Left cardiac atrium (tissue), 4 donors: ENCODE measurements around the gene PDXK. TPM values are rescaled to one million over a fixed set of nuclear protein-coding genes. Genes with fewer than 3 reads are reported as not detected.
A peak's percentile ranks its signal among the peaks of the same experiment; 100 is the strongest.

Experiments
- ATAC-seq, 2 donors: fragments of 200-7000 bp; cut with Tn5 transposase; one replicate each; pipeline ENCODE4 v1.9.1; 2020; ENCODE audit warnings: mild to moderate bottlenecking in 2 of 2, moderate library complexity in 2 of 2
- DNase-seq: peaks from one replicate; pipeline ENCODE4 v3.0.0-alpha.2; 2020
- intact Hi-C, 2 donors: fragments of 100-400 bp; cut with DNase I; formaldehyde crosslinking; loops; one replicate each; pipeline versions ENCODE4 v1.14.1 to v1.15.1; 2022 to 2023
- total RNA-seq, 2 donors: library from RNA; stranded (reverse); fragmentation: NEBNext Ultra II Directional; extraction: Animal tissue kit (Norgen Biotek cat#: 25700); gene quantifications; one replicate each; pipeline ENCODE4 v1.2.1, GENCODE V29; 2021
- donor health status: DM: no; HTN: yes; CAD: no.
- donor health status: DM: no; HTN: yes; CAD: no; lungs with severe emphysema.
- donor health status: DM: yes; HTN: yes; CAD: no.
- donor health status: Dilated cardiomyopathy.

The PDXK gene
- total RNA-seq, 2 donors from 2014 or later: 101 to 120 TPM

DNA sequence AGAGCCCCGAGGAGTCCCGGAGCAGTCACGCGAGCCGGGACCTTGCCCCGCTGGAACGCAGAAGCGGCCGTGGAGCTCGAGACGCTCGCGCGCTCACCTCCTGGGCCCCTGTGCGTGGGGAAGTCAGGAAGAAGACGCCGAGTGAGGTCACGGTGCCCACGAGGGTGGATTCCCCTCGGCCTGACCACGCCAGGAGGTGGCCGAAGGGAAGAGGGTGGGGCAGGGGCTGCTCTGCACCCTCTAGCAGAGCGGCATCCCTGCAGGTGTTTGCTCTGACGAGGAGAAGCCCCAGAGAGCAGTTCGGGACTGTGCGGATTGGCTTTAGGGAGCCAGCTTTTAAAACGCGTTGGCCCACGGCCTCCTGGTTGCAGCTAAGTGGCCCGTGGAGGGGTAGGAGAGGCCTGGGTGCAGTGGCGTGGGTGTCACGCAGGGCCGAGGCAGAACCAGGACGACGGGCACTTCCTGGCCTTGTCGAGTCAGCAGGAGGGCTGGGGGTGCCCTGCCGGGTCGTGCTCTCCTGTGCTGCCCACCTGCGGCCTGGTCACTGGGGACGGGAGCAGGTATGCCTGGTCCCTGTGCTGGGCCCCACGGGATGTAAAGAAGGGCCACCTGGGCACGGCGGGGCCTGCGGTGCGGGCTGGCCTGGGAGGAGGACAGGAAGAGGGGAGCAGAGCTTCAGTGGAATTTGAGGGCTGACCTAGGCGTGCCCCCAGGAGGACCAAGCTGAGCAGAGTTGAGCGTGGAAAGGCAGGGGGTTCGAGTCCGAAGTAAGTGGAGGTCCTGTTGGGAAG lies 1.0 kb downstream of the PDXK start:
- intact Hi-C loops: loop anchor here in 1 of 2 donors (10.0 kb wide), 1 partner anchor 55 kb away; no protein-coding TSS in a partner anchor
- ATAC-seq (peak; percentile 9 to 44), DNase-seq (peak; percentile 53)

GRCh38 chr21:43720539-43721166 lies 1.7 kb downstream of the PDXK start:
- intact Hi-C loops: no loop called here
- no peak for ATAC-seq
- DNase-seq: no peak

DNA sequence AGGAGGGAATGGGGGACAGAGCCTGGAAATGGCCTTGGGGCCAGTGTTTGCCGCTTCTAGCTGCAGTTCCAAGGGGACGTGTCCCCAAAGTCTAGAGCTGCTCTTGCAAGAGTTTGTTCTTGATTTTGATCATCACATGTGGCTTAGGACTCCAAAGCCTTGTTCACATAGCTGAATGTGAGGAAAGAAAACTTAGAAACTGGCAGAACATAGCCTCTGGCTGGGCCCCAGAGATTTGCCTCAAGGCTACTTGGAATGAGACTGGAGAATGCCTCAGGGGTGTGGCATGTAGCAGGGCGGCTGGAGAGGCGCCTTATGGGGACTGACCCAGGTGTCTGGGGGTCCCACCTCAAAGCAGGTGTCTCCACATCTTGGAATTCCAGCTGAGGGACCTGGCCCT lies 2.3 kb downstream of the PDXK start:
- DNase-seq: no peak
- no peak for ATAC-seq
- intact Hi-C loops: no loop called here

DNA sequence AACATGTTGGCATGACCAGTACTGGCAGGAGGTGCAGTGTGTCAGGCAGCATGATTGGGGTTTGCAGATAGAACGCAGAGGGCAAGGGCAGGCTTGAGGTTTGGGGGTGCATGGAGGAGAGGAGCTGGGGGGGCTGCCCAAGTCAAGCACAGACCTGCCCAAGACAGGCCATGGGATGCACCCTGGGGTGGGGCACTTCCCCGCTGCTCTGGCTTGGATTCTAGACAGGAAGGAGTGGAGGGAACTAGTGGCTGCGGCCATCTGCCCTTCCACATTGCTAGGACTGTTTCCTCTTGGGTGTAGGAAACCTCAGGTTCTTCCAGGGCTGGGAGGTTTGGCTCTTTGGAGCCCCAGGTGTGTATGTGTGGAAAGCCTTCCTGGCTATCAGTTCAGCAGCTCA lies 3.0 kb downstream of the PDXK start:
- no peak for ATAC-seq
- intact Hi-C loops: no loop called here
- DNase-seq: no peak

- ATAC-seq (no peak), DNase-seq (no peak)
- intact Hi-C loops: no loop called here
Observed at GRCh38 chr21:43723648-43724047, 4.7 kb downstream of the PDXK start.

DNA sequence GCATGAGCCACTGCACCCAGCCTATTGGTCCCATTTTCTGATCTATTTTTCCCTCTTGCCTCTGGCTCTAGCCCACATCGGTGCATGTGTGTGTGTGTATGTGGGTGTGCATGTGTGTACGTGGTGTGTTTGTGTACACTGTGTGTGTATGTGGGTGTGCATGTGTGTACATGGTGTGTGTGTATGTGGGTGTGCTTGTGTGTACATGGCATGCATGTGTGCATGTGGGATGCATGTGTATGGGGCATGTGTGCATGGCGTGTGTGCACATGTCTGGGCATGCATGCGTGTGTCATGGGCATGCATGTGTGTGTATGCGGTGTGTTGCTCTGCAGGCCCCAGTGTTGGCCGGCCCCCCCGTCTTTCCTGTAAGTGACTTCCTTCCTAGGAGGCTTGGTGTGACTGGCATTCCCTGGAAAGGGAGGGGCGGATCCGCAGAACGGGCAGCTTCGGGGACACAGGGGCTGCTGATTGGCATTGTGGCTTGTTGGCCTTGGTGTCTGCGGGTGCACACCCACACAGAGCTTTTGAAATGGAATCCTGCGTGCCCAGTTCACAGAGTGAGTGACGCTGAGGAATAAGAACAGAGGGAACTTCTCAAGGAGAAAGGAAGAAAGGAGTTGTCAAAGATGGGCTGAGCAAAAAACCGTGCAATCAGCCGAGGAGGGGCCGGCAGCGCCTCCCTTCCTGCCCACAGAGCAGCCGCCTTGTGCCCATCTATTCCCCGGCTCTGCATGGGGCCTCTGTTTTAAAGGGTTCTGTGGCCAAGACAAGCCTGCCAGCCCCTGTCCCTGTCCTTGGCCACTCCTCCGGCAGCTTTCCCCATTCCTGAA lies 8.0 kb downstream of the PDXK start:
- intact Hi-C loops: no loop called here
- ATAC-seq (no peak), DNase-seq (peak; percentile 35)

GRCh38 chr21:43727519-43728153 lies 8.7 kb downstream of the PDXK start:
- ATAC-seq (peak; percentile 6 to 28), DNase-seq (peak; percentile 46)
- intact Hi-C loops: loop anchor here in 1 of 2 donors (2.0 kb wide), 1 partner anchor 61 kb away; the partner anchor contains the start of gene RRP1

DNA sequence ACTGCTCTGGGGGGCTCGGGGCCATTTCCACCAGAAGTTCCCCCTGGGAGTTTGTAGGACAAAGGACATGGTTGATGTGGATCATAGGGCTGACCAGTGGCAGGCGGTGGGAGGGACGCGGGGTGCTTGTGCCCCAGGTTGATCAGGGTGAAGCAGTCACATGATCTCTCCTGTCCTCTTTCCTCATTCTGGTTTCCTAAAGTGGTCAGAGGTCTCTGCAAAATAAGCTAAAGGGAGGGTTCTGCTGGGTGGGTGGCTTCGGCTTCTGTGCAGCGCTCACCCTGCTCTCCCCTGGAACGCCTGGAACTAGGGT lies 9.2 kb downstream of the PDXK start:
- ATAC-seq (peak; percentile 20 to 23), DNase-seq (no peak)
- intact Hi-C loops: loop anchor here in 1 of 2 donors (2.0 kb wide), 1 partner anchor 61 kb away; the partner anchor contains the start of gene RRP1

GRCh38 chr21:43728467-43729390 lies 9.8 kb downstream of the PDXK start:
- intact Hi-C loops: loop anchor here in 1 of 2 donors (2.0 kb wide), 1 partner anchor 60 kb away; the partner anchor contains the start of gene RRP1
- ATAC-seq: peak; percentile 86 to 90
- peak; percentile 96 for DNase-seq

GRCh38 chr21:43731476-43731875 lies 12.5 kb downstream of the PDXK start:
- DNase-seq (no peak), ATAC-seq (no peak)
- intact Hi-C loops: no loop called here

- intact Hi-C loops: no loop called here
- DNase-seq (no peak), ATAC-seq (no peak)
Observed at GRCh38 chr21:43731891-43732711, 13.2 kb downstream of the PDXK start.

DNA sequence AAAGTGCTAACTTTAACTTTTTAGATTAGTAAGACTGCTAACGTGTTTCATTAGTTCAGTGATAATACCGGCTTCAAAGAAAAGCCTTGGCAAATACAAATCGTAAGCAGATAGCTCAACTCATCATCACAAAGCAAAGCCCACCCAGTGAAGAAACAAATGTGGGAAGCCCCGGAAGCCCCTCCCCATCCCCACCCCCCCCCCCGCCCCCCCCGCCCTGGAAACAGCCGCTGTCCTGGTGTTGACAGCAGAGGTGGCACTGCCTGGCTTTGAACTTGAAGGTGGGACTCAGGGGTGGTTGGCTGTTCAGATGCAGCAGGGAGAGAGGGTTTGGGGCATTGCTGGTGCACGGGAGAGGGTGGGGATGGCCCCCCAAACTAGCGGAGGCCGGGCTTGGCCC lies 14.1 kb downstream of the PDXK start:
- ATAC-seq: no peak
- DNase-seq: no peak
- intact Hi-C loops: no loop called here

- DNase-seq: no peak
- intact Hi-C loops: no loop called here
- ATAC-seq: peak in 1 of 2 donors; percentile 22
Observed at GRCh38 chr21:43733529-43734071, 14.7 kb downstream of the PDXK start.

DNA sequence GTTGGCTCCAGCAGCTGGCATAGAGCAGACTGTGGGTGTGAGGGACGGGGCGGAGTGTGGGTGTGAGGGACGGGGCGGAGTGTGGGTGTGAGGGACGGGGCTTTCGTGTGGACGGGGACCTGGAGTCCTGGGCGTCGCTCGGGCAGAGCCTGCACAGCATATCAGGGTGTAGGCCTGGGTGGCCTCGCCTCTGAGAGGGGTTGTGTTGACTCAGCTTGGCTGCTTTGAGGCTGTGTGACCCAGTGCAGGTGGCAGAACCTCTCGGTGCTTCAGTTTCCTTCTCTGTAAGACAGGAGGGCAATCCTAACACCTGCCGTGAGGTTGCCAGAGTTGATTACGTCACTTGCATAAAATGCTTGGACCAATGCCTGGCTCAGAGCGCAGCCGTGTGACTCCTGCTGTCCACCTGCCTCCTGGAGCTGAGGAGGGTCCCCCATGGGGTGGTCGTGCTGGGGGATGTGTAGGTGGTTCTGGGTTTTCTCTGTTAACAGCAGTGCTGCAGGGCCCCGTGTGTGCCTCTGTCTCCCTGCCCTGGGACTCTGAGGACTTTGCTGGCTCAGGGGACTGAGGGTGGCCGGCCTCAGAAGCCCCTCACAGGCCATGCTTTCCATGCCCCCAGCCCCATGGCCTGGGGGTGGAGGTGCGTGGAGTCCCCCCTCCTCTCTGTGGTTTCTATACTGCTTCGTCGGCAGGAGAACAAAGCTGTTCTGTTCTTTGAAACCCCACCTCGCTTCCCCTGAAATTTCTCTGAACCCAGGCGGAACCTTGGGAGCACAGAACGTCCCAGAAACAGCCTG lies 15.4 kb downstream of the PDXK start:
- intact Hi-C loops: no loop called here
- ATAC-seq (peak in 1 of 2 donors; percentile 2), DNase-seq (no peak)

GRCh38 chr21:43734928-43735229 lies 15.9 kb downstream of the PDXK start:
- ATAC-seq: peak in 1 of 2 donors; percentile 44
- no peak for DNase-seq
- intact Hi-C loops: no loop called here

DNA sequence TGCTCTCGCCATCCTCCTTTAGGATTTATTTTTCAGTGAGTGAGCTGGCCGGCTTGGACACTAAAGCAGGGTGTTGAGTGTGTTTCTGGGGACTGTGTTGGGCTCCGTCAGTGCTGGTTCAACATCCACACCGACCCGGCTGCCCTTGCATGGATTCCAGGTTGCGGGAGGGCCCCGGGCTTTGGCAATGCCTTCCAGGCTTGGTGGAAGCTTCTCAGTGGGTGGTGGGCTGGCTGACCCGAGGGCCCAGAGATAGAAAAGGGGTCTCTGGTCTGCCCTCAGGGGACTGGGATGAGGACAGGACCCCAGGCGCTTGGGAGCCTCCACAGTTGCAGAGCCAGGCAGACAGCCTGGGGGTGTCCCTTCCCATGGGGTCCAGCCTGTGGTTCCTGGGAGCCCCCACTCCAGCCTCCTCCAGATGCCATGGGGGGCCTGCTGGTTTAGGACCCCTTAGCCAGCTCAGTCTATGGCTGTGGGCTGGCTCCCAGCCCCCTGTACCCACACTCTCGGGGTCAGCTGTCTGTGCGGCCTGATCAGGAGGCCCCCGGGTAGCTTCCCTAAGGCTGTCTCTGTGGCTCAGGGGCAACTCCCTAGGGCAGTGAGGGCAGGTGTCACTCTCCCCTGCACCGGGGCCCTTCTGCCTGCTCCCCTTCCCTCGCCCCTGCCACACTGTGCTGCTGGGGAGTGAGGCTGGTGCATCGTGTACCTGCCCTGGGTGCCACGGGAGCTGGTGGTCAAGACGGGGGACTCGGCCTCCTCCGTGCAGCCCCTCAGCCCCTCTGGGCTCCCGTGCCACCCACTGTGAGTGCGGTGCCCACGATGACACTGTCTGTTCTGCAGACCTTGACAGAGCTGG lies 16.5 kb downstream of the PDXK start:
- DNase-seq (no peak), ATAC-seq (no peak)
- intact Hi-C loops: no loop called here
